Measurements from ENCODE around the gene PLP2. TPM values are rescaled to one million over a fixed set of nuclear protein-coding genes. Genes with fewer than 3 reads are reported as not detected.

Gene PLP2
- total and polyA plus RNA-seq, 2 donors from 2014 or later, result 58.6 to 139 TPM

GRCh38 chrX:49208399-49208798 lies 36.7 kb downstream of the PLP2 start:
- FAIRE-seq (no peak), DNase-seq (no peak)
- Histone ChIP-seq H3K4me3 (ENCODE audit: low read length in 3 of 3) (no peak overlapping the region), H3K4me1 (ENCODE audit: control insufficient read depth in 2 of 3, insufficient read depth in 2 of 3, low read depth in 1 of 3, low read length in 3 of 3) (no peaks in the 10 kb centered on the region), H3K27ac (ENCODE audit: low read depth in 2 of 2, low read length in 2 of 2) (no peak overlapping the region), H3K36me3 (ENCODE audit: control insufficient read depth in 2 of 3, insufficient read depth in 3 of 3, low read length in 3 of 3) (no peaks in the 10 kb centered on the region), H3K9ac (ENCODE audit: low read length in 3 of 3) (no peak overlapping the region), H3K27me3 (ENCODE audit: control insufficient read depth, insufficient read depth, low read length) (no peaks in the 10 kb centered on the region), H3K9me3 (ENCODE audit: control insufficient read depth in 2 of 3, insufficient read depth in 1 of 3, low read length in 3 of 3) (no peaks in the 10 kb centered on the region)
- intact Hi-C loops (cut with DNase I), result no loop called here
- TF ChIP-seq CTCF (IDR thresholded peaks at IDR 0.05; ENCODE audit: borderline replicate concordance, extremely low read depth, insufficient read depth), result no peak

- Histone ChIP-seq H3K9ac (ENCODE audit: low read length in 3 of 3) (no peak overlapping the region), H3K4me3 (ENCODE audit: low read length in 3 of 3) (no peak overlapping the region), H3K36me3 (ENCODE audit: control insufficient read depth in 2 of 3, insufficient read depth in 3 of 3, low read length in 3 of 3) (no peaks in the 10 kb centered on the region), H3K9me3 (ENCODE audit: control insufficient read depth in 2 of 3, insufficient read depth in 1 of 3, low read length in 3 of 3) (no peaks in the 10 kb centered on the region), H3K4me1 (ENCODE audit: control insufficient read depth in 2 of 3, insufficient read depth in 2 of 3, low read depth in 1 of 3, low read length in 3 of 3) (no peaks in the 10 kb centered on the region), H3K27me3 (ENCODE audit: control insufficient read depth, insufficient read depth, low read length) (no peaks in the 10 kb centered on the region), H3K27ac (ENCODE audit: low read depth in 2 of 2, low read length in 2 of 2) (no peak overlapping the region)
- intact Hi-C loops (cut with DNase I), result no loop called here
- FAIRE-seq (no peak), DNase-seq (peak in 1 of 5 donors; percentile 32)
- TF ChIP-seq CTCF (IDR thresholded peaks at IDR 0.05; ENCODE audit: borderline replicate concordance, extremely low read depth, insufficient read depth), result no peak
These were observed 37.9 kb downstream of the PLP2 start for GRCh38 chrX:49209434-49210251.

GRCh38 chrX:49210406-49210805 lies 38.7 kb downstream of the PLP2 start:
- FAIRE-seq, result no peak
- intact Hi-C loops (cut with DNase I), result no loop called here
- TF ChIP-seq CTCF (IDR thresholded peaks at IDR 0.05; ENCODE audit: borderline replicate concordance, extremely low read depth, insufficient read depth), result no peak

More at GRCh38 chrX:49210406-49210805, 38.7 kb downstream of the PLP2 start:
- Histone ChIP-seq H3K4me1 (ENCODE audit: control insufficient read depth in 2 of 3, insufficient read depth in 2 of 3, low read depth in 1 of 3, low read length in 3 of 3) (no peaks in the 10 kb centered on the region), H3K9me3 (ENCODE audit: control insufficient read depth in 2 of 3, insufficient read depth in 1 of 3, low read length in 3 of 3) (no peaks in the 10 kb centered on the region), H3K27ac (ENCODE audit: low read depth in 2 of 2, low read length in 2 of 2) (no peak overlapping the region), H3K27me3 (ENCODE audit: control insufficient read depth, insufficient read depth, low read length) (no peaks in the 10 kb centered on the region), H3K36me3 (ENCODE audit: control insufficient read depth in 2 of 3, insufficient read depth in 3 of 3, low read length in 3 of 3) (no peaks in the 10 kb centered on the region), H3K4me3 (ENCODE audit: low read length in 3 of 3) (no peak overlapping the region), H3K9ac (ENCODE audit: low read length in 3 of 3) (no peak overlapping the region)
- no peak for DNase-seq

Data from kidney (tissue), 14 donors.